ENCODE data around the gene ZNF558.
"Not testable (repeated sequence)": the region's sequence is repeated elsewhere in the genome, so short reads cannot be mapped to it uniquely, and the experiment has no call there.

ZNF558 gene

GRCh38 chr19:8773587-8773986, 58.5 kb downstream of the ZNF558 start:
- not testable (repeated sequence) for DNase-seq

DNA sequence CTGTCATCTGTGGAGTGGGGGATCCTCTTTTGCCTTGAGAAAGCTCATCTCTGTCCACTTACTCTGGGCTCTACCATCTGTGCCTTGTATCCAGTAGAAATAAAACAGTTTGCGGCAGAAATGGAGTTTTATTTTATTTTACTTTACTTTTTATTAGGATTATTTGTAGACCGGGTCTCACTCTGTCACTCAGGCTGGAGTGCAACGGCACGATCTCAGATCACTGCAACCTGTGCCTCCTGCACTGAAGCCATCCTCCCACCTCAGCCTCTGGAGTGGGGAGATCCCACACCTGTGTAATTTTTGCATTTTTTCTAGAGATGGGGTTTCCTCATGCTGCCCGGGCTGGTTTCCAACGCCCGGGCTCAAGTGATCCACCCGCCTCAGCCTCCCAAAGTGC, 62.8 kb downstream of the ZNF558 start:
- DNase-seq = not testable (repeated sequence)

DNA sequence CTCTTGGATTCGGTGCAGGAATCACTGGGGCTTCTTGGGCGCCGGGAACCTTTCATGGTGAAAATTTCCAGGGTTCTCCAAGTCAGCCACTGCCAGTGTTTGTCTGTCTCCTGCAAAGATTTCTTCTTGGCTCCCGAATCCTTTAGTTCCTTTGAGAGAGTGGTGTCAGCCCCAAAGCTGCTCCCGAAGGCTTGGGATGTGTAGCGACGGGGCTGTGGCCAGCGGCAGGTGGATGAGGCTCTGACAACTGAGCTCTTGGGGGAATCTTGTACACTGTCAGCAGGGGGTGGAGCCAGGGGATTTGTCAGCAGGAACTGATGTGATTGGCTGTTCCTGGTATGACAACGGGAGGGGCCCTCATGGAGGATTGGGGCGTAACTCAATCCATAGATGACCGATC, 64.8 kb downstream of the ZNF558 start:
- not testable (repeated sequence) for DNase-seq
